ENCODE data around the gene SAA1. TPM values are rescaled to one million over a fixed set of nuclear protein-coding genes. Genes with fewer than 3 reads are reported as not detected.

Gene SAA1
- not detected for total RNA-seq

GRCh38 chr11:18265949-18266348, at the start of gene SAA1:
TSS of gene SAA1 (plus strand) at chr11:18266264. CDS start at chr11:18266888, 624 bp downstream.
- Mint-ChIP-seq H3K4me1 (peaks cover 18% of the 10 kb centered on the region), H3K27me3 (peaks cover 4% of the 10 kb centered on the region), H3K36me3 (no peaks in the 10 kb centered on the region), H3K4me3 (no peak within 1 kb of the TSS), H3K27ac (no peak within 1 kb of the TSS), H3K9me3 (no peaks in the 10 kb centered on the region)
- POLR2A ChIA-PET, result no interaction called here
- ATAC-seq (ENCODE audit: low read depth) (no peak), DNase-seq (no peak)

- Mint-ChIP-seq H3K27ac (no peak overlapping the region), H3K36me3 (no peaks in the 10 kb centered on the region), H3K4me3 (no peak overlapping the region), H3K27me3 (peaks cover 23% of the 10 kb centered on the region), H3K9me3 (no peaks in the 10 kb centered on the region), H3K4me1 (no peaks in the 10 kb centered on the region)
- ATAC-seq (ENCODE audit: low read depth) (no peak), DNase-seq (no peak)
- POLR2A ChIA-PET, result no interaction called here
Measured at GRCh38 chr11:18221274-18221876, 44.7 kb upstream of the SAA1 start.

- Mint-ChIP-seq H3K27me3 (peaks cover 17% of the 10 kb centered on the region), H3K36me3 (no peaks in the 10 kb centered on the region), H3K27ac (no peak overlapping the region), H3K4me1 (no peaks in the 10 kb centered on the region), H3K9me3 (no peaks in the 10 kb centered on the region), H3K4me3 (no peak overlapping the region)
- DNase-seq (no peak), ATAC-seq (ENCODE audit: low read depth) (no peak)
- POLR2A ChIA-PET, result no interaction called here
Measured at GRCh38 chr11:18222814-18223421, 43.1 kb upstream of the SAA1 start.

GRCh38 chr11:18223591-18224387, 42.3 kb upstream of the SAA1 start:
- POLR2A ChIA-PET, result no interaction called here
- DNase-seq (no peak), ATAC-seq (ENCODE audit: low read depth) (no peak)
- Mint-ChIP-seq H3K27me3 (peaks cover 17% of the 10 kb centered on the region), H3K4me1 (no peaks in the 10 kb centered on the region), H3K9me3 (no peaks in the 10 kb centered on the region), H3K36me3 (no peaks in the 10 kb centered on the region), H3K4me3 (no peak overlapping the region), H3K27ac (no peak overlapping the region)

- H3K27ac Mint-ChIP-seq, result no peak overlapping the region
- no peaks in the 10 kb centered on the region for H3K36me3 Mint-ChIP-seq
- H3K4me3 Mint-ChIP-seq, result no peak overlapping the region
- no peaks in the 10 kb centered on the region for H3K9me3 Mint-ChIP-seq
- DNase-seq, result no peak
- POLR2A ChIA-PET, result no interaction called here
- peaks cover 9% of the 10 kb centered on the region for H3K27me3 Mint-ChIP-seq
- H3K4me1 Mint-ChIP-seq, result no peaks in the 10 kb centered on the region
- ATAC-seq (ENCODE audit: low read depth), result no peak
Measured at GRCh38 chr11:18225913-18226312, 40.2 kb upstream of the SAA1 start.

- POLR2A ChIA-PET, result interaction anchor here (0.7 kb wide), 1 partner anchor 504 kb away, joined by 3 read pairs; no protein-coding TSS in a partner anchor
- H3K9me3 Mint-ChIP-seq, result no peaks in the 10 kb centered on the region
- H3K4me1 Mint-ChIP-seq, result no peaks in the 10 kb centered on the region
- peaks cover 28% of the 10 kb centered on the region for H3K27me3 Mint-ChIP-seq
- no peak overlapping the region for H3K27ac Mint-ChIP-seq
- ATAC-seq (ENCODE audit: low read depth) (no peak), DNase-seq (no peak)
- H3K4me3 Mint-ChIP-seq, result no peak overlapping the region
- H3K36me3 Mint-ChIP-seq, result no peaks in the 10 kb centered on the region
Measured at GRCh38 chr11:18229501-18229900, 36.6 kb upstream of the SAA1 start.

- no peak overlapping the region for H3K27ac Mint-ChIP-seq
Measured at GRCh38 chr11:18230859-18231258, 35.2 kb upstream of the SAA1 start.

GRCh38 chr11:18233912-18234311, 32.2 kb upstream of the SAA1 start:
- Mint-ChIP-seq H3K4me1 (no peaks in the 10 kb centered on the region), H3K36me3 (no peaks in the 10 kb centered on the region), H3K27me3 (peaks cover 56% of the 10 kb centered on the region), H3K4me3 (no peak overlapping the region), H3K27ac (no peak overlapping the region), H3K9me3 (no peaks in the 10 kb centered on the region)
- POLR2A ChIA-PET, result no interaction called here
- ATAC-seq (ENCODE audit: low read depth), result no peak
- no peak for DNase-seq

More at GRCh38 chr11:18230859-18231258, 35.2 kb upstream of the SAA1 start:
- no peak for ATAC-seq (ENCODE audit: low read depth)
- H3K36me3 Mint-ChIP-seq, result no peaks in the 10 kb centered on the region
- no peaks in the 10 kb centered on the region for H3K4me1 Mint-ChIP-seq
- peaks cover 31% of the 10 kb centered on the region for H3K27me3 Mint-ChIP-seq
- POLR2A ChIA-PET, result no interaction called here
- DNase-seq, result no peak
- H3K9me3 Mint-ChIP-seq, result no peaks in the 10 kb centered on the region
- H3K4me3 Mint-ChIP-seq, result no peak overlapping the region

GRCh38 chr11:18235394-18236334, 30.4 kb upstream of the SAA1 start:
- DNase-seq (no peak), ATAC-seq (ENCODE audit: low read depth) (no peak)
- Mint-ChIP-seq H3K36me3 (no peaks in the 10 kb centered on the region), H3K27me3 (peaks cover 65% of the 10 kb centered on the region), H3K27ac (no peak overlapping the region), H3K9me3 (no peaks in the 10 kb centered on the region), H3K4me1 (no peaks in the 10 kb centered on the region), H3K4me3 (no peak overlapping the region)
- POLR2A ChIA-PET, result no interaction called here

GRCh38 chr11:18236664-18237356, 29.3 kb upstream of the SAA1 start, which contains the start of gene SAA4:
TSS of gene SAA4 (minus strand) at chr11:18236802. CDS start at chr11:18235926, 876 bp downstream.
- Mint-ChIP-seq H3K27ac (no peak within 1 kb of the TSS), H3K36me3 (no peaks in the 10 kb centered on the region), H3K4me3 (no peak within 1 kb of the TSS), H3K4me1 (no peaks in the 10 kb centered on the region), H3K9me3 (no peaks in the 10 kb centered on the region), H3K27me3 (peaks cover 71% of the 10 kb centered on the region)
- no peak for DNase-seq
- ATAC-seq (ENCODE audit: low read depth), result no peak
- POLR2A ChIA-PET, result no interaction called here

GRCh38 chr11:18239655-18240054, 26.4 kb upstream of the SAA1 start:
- POLR2A ChIA-PET, result no interaction called here
- Mint-ChIP-seq H3K36me3 (no peaks in the 10 kb centered on the region), H3K9me3 (no peaks in the 10 kb centered on the region), H3K27ac (no peak overlapping the region), H3K27me3 (peaks cover 54% of the 10 kb centered on the region), H3K4me3 (no peak overlapping the region), H3K4me1 (peaks cover 5% of the 10 kb centered on the region)
- ATAC-seq (ENCODE audit: low read depth) (no peak), DNase-seq (no peak)

- Mint-ChIP-seq H3K27ac (peak overlapping the region; percentile 10), H3K9me3 (no peaks in the 10 kb centered on the region), H3K4me1 (peaks cover 14% of the 10 kb centered on the region), H3K36me3 (no peaks in the 10 kb centered on the region), H3K4me3 (no peak overlapping the region), H3K27me3 (peaks cover 18% of the 10 kb centered on the region)
- ATAC-seq (ENCODE audit: low read depth), result peak; percentile 59
- DNase-seq, result peak; percentile 53
- POLR2A ChIA-PET, result interaction anchor here (0.9 to 1.4 kb wide), 6 partner anchors 79 to 374 kb away, joined by 3 to 5 read pairs (median 4); partner anchors contain the start of genes GTF2H1, HPS5, LDHA and SAAL1
Measured at GRCh38 chr11:18243783-18244362, 22.2 kb upstream of the SAA1 start.
